IPS-18c (cell line): ENCODE data around the gene RAB7A.
A peak's percentile ranks its signal among the peaks of the same experiment; 100 is the strongest.
"Not testable (repeated sequence)": the region's sequence is repeated elsewhere in the genome, so short reads cannot be mapped to it uniquely, and the experiment has no call there.

Experiments used
- H3K4me3 ChIP-seq: 2 replicates; pipeline ENCODE4 v1.7.0; 2013; ENCODE audit warnings: low read depth, mild to moderate bottlenecking, low read length, moderate library complexity; ENCODE audit not compliant: insufficient read depth
- H3K9me3 ChIP-seq: one replicate; pipeline ENCODE4 v1.6.1; 2013; ENCODE audit warnings: mild to moderate bottlenecking, low read length, moderate library complexity; ENCODE audit not compliant: control insufficient read depth, insufficient read depth

The RAB7A gene

GRCh38 chr3:128707928-128708494 is 18.0 kb upstream of the RAB7A start:
- no peak overlapping the region for H3K4me3 ChIP-seq
- H3K9me3 ChIP-seq = no peaks in the 10 kb centered on the region

GRCh38 chr3:128709038-128709437 is 16.9 kb upstream of the RAB7A start:
- no peak overlapping the region for H3K4me3 ChIP-seq

GRCh38 chr3:128709506-128710210 is 16.3 kb upstream of the RAB7A start:
- H3K4me3 ChIP-seq = no peak overlapping the region

More at GRCh38 chr3:128709038-128709437, 16.9 kb upstream of the RAB7A start:
- no peaks in the 10 kb centered on the region for H3K9me3 ChIP-seq

GRCh38 chr3:128710816-128711433 is 15.1 kb upstream of the RAB7A start:
- H3K9me3 ChIP-seq = no peaks in the 10 kb centered on the region

More at GRCh38 chr3:128709506-128710210, 16.3 kb upstream of the RAB7A start:
- no peaks in the 10 kb centered on the region for H3K9me3 ChIP-seq

GRCh38 chr3:128712848-128713247 is 13.1 kb upstream of the RAB7A start:
- Histone ChIP-seq H3K9me3 (no peaks in the 10 kb centered on the region), H3K4me3 (no peak overlapping the region)

More at GRCh38 chr3:128710816-128711433, 15.1 kb upstream of the RAB7A start:
- H3K4me3 ChIP-seq = no peak overlapping the region

- Histone ChIP-seq H3K9me3 (no peaks in the 10 kb centered on the region), H3K4me3 (no peak overlapping the region)
Measured at GRCh38 chr3:128714887-128715491, 11.0 kb upstream of the RAB7A start.

- not testable (repeated sequence) for H3K9me3 ChIP-seq, H3K4me3 ChIP-seq
Measured at GRCh38 chr3:128718892-128719291, 7.1 kb upstream of the RAB7A start.

- no peaks in the 10 kb centered on the region for H3K9me3 ChIP-seq
- H3K4me3 ChIP-seq = no peak overlapping the region
Measured at GRCh38 chr3:128720891-128721290, 5.1 kb upstream of the RAB7A start.

GRCh38 chr3:128723477-128723876 is 2.5 kb upstream of the RAB7A start:
- no peaks in the 10 kb centered on the region for H3K9me3 ChIP-seq
- no peak overlapping the region for H3K4me3 ChIP-seq

- Histone ChIP-seq H3K9me3 (no peaks in the 10 kb centered on the region), H3K4me3 (no peak overlapping the region)
Measured at GRCh38 chr3:128725547-128726022, 398 bp upstream of the RAB7A start.

- H3K9me3 ChIP-seq = no peaks in the 10 kb centered on the region
- peak overlapping the region; percentile 97 for H3K4me3 ChIP-seq
Measured at GRCh38 chr3:128727059-128727458, 1.1 kb downstream of the RAB7A start.

GRCh38 chr3:128727485-128727884 is 1.5 kb downstream of the RAB7A start:
- Histone ChIP-seq H3K9me3 (no peaks in the 10 kb centered on the region), H3K4me3 (peak overlapping the region; percentile 97)

- Histone ChIP-seq H3K9me3 (no peaks in the 10 kb centered on the region), H3K4me3 (no peak overlapping the region)
Measured at GRCh38 chr3:128727996-128728395, 2.0 kb downstream of the RAB7A start.

GRCh38 chr3:128728521-128728920 is 2.5 kb downstream of the RAB7A start:
- H3K4me3 ChIP-seq = not testable (repeated sequence)

GRCh38 chr3:128730471-128730870 is 4.5 kb downstream of the RAB7A start:
- Histone ChIP-seq H3K9me3 (no peaks in the 10 kb centered on the region), H3K4me3 (no peak overlapping the region)

More at GRCh38 chr3:128728521-128728920, 2.5 kb downstream of the RAB7A start:
- H3K9me3 ChIP-seq = not testable (repeated sequence)

GRCh38 chr3:128734523-128735189 is 8.7 kb downstream of the RAB7A start:
- no peak overlapping the region for H3K4me3 ChIP-seq

GRCh38 chr3:128735287-128735686 is 9.3 kb downstream of the RAB7A start:
- Histone ChIP-seq H3K9me3 (no peaks in the 10 kb centered on the region), H3K4me3 (no peak overlapping the region)

More at GRCh38 chr3:128734523-128735189, 8.7 kb downstream of the RAB7A start:
- no peaks in the 10 kb centered on the region for H3K9me3 ChIP-seq
